ENCODE data around the gene ADAMTS20. TPM values are rescaled to one million over a fixed set of nuclear protein-coding genes. Genes with fewer than 3 reads are reported as not detected.

The ADAMTS20 gene
- total RNA-seq, 1 donor from 2014 or later, result not detected

DNA sequence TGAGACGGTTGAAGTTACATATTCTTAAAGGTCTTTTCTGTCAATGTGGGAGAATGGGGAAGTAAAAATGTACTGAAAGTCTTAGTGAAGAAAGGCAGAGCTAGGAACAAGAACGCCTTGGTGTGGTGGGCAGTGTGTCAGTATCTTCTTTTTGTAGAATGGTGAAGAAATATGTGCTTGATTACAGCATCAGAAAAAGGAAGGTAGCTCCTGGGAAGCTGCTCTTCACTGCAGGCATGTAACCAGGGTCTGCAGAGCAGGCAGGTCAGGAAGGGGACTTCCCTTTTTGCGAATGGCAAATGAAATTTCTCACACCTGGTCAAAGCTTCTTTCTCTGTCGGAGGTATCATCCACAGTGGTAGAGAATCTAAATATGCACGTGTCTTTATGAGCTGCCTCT lies 226.2 kb downstream of the ADAMTS20 start:
- Histone ChIP-seq H3K4me3 (no peak overlapping the region), H3K27me3 (no peaks in the 10 kb centered on the region), H3K27ac (no peak overlapping the region), H3K4me1 (no peaks in the 10 kb centered on the region), H3K9me3 (no peaks in the 10 kb centered on the region), H3K36me3 (no peaks in the 10 kb centered on the region)
- intact Hi-C loops (cut with DNase I), result no loop called here
- DNase-seq (ENCODE audit: low spot score in 2 of 2), result no peak
- TF ChIP-seq, protein P1, sequence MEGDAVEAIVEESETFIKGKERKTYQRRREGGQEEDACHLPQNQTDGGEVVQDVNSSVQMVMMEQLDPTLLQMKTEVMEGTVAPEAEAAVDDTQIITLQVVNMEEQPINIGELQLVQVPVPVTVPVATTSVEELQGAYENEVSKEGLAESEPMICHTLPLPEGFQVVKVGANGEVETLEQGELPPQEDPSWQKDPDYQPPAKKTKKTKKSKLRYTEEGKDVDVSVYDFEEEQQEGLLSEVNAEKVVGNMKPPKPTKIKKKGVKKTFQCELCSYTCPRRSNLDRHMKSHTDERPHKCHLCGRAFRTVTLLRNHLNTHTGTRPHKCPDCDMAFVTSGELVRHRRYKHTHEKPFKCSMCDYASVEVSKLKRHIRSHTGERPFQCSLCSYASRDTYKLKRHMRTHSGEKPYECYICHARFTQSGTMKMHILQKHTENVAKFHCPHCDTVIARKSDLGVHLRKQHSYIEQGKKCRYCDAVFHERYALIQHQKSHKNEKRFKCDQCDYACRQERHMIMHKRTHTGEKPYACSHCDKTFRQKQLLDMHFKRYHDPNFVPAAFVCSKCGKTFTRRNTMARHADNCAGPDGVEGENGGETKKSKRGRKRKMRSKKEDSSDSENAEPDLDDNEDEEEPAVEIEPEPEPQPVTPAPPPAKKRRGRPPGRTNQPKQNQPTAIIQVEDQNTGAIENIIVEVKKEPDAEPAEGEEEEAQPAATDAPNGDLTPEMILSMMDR (IDR thresholded peaks at IDR 0.05), result no peak

- H3K36me3 ChIP-seq, result no peaks in the 10 kb centered on the region
- intact Hi-C loops (cut with DNase I), result no loop called here
- H3K27ac ChIP-seq, result no peak overlapping the region
- TF ChIP-seq, protein P1 (IDR thresholded peaks at IDR 0.05), result no peak
- H3K4me3 ChIP-seq, result no peak overlapping the region
- no peaks in the 10 kb centered on the region for H3K4me1 ChIP-seq
- no peak for DNase-seq (ENCODE audit: low spot score in 2 of 2)
- H3K9me3 ChIP-seq, result no peaks in the 10 kb centered on the region
- H3K27me3 ChIP-seq, result no peaks in the 10 kb centered on the region
These were observed 231.7 kb downstream of the ADAMTS20 start for GRCh38 chr12:43320281-43320680.

- H3K36me3 ChIP-seq, result no peaks in the 10 kb centered on the region
- no peak overlapping the region for H3K27ac ChIP-seq
- no peaks in the 10 kb centered on the region for H3K9me3 ChIP-seq
- no peaks in the 10 kb centered on the region for H3K27me3 ChIP-seq
- no peak for DNase-seq (ENCODE audit: low spot score in 2 of 2)
- TF ChIP-seq, protein P1 (IDR thresholded peaks at IDR 0.05), result no peak
- H3K4me3 ChIP-seq, result no peak overlapping the region
- no peaks in the 10 kb centered on the region for H3K4me1 ChIP-seq
- intact Hi-C loops (cut with DNase I), result no loop called here
These were observed 234.0 kb downstream of the ADAMTS20 start for GRCh38 chr12:43318021-43318420.

GRCh38 chr12:43317156-43317555 lies 234.8 kb downstream of the ADAMTS20 start:
- Histone ChIP-seq H3K4me1 (no peaks in the 10 kb centered on the region), H3K27ac (no peak overlapping the region), H3K27me3 (no peaks in the 10 kb centered on the region), H3K9me3 (no peaks in the 10 kb centered on the region), H3K4me3 (no peak overlapping the region), H3K36me3 (no peaks in the 10 kb centered on the region)
- intact Hi-C loops (cut with DNase I), result no loop called here
- TF ChIP-seq, protein P1 (IDR thresholded peaks at IDR 0.05), result no peak
- no peak for DNase-seq (ENCODE audit: low spot score in 2 of 2)

DNA sequence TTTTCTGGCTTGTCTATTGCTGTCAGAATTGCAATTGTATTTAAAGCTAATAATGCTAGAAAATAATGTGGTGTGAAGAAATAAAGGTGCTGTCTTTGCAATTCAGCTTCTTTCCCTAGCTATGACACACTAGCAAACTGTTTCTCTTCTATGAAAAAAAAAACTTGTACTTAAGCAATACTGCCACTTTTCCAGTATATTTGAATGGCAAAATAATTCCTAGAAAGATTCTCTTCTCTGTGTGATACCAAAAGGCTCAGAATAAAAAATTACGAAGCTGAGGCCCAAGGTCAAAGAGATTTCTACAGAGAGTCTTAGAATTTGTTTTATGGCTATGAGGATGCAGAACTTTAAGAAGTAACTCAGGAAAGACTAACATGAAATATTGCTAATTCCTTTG lies 235.5 kb downstream of the ADAMTS20 start:
- intact Hi-C loops (cut with DNase I), result no loop called here
- no peaks in the 10 kb centered on the region for H3K36me3 ChIP-seq
- no peaks in the 10 kb centered on the region for H3K4me1 ChIP-seq
- H3K27me3 ChIP-seq, result no peaks in the 10 kb centered on the region
- H3K9me3 ChIP-seq, result no peaks in the 10 kb centered on the region
- no peak overlapping the region for H3K27ac ChIP-seq
- TF ChIP-seq, protein P1 (IDR thresholded peaks at IDR 0.05), result no peak
- H3K4me3 ChIP-seq, result no peak overlapping the region
- DNase-seq (ENCODE audit: low spot score in 2 of 2), result no peak

- Histone ChIP-seq H3K4me3 (no peak overlapping the region), H3K27ac (no peak overlapping the region), H3K4me1 (no peaks in the 10 kb centered on the region), H3K9me3 (no peaks in the 10 kb centered on the region), H3K27me3 (no peaks in the 10 kb centered on the region), H3K36me3 (no peaks in the 10 kb centered on the region)
- intact Hi-C loops (cut with DNase I), result no loop called here
- DNase-seq (ENCODE audit: low spot score in 2 of 2), result no peak
- TF ChIP-seq, protein P1 (IDR thresholded peaks at IDR 0.05), result no peak
These were observed 236.0 kb downstream of the ADAMTS20 start for GRCh38 chr12:43315961-43316360.
